OCI-LY1 (cell line): ENCODE results near the gene HOXC10.

Experiments used
- CTCF ChIP-seq: fragments of 200-600 bp; sonication (generic), shearing (Covaris generic); IDR thresholded peaks from 2 replicates; pipeline ENCODE4 v1.5.1; 2017; ENCODE audit warnings: mild to moderate bottlenecking, antibody characterized with exemption, low read length, moderate library complexity, mixed read lengths
- EZH2 ChIP-seq: fragments of 200-600 bp; sonication (generic), shearing (Covaris generic); IDR thresholded peaks from 2 replicates; pipeline ENCODE4 v1.8.0; 2017; ENCODE audit warnings: borderline replicate concordance, mixed run types, mild to moderate bottlenecking, antibody characterized with exemption, low read length, moderate library complexity, mixed read lengths

- no peak for TF ChIP-seq CTCF
- TF ChIP-seq EZH2, result no peak
Measured at GRCh38 chr12:54016478-54016964, 31.6 kb downstream of the HOXC10 start.
